ELR (cell line): Measurements from ENCODE around the gene S100A5.
"Not testable (repeated sequence)": the region's sequence is repeated elsewhere in the genome, so short reads cannot be mapped to it uniquely, and the experiment has no call there.

Experiments used
- DNase-seq: peaks from one replicate; pipeline ENCODE4 v3.0.0-alpha.2; 2015; ENCODE audit warnings: low read depth

The S100A5 gene

DNA sequence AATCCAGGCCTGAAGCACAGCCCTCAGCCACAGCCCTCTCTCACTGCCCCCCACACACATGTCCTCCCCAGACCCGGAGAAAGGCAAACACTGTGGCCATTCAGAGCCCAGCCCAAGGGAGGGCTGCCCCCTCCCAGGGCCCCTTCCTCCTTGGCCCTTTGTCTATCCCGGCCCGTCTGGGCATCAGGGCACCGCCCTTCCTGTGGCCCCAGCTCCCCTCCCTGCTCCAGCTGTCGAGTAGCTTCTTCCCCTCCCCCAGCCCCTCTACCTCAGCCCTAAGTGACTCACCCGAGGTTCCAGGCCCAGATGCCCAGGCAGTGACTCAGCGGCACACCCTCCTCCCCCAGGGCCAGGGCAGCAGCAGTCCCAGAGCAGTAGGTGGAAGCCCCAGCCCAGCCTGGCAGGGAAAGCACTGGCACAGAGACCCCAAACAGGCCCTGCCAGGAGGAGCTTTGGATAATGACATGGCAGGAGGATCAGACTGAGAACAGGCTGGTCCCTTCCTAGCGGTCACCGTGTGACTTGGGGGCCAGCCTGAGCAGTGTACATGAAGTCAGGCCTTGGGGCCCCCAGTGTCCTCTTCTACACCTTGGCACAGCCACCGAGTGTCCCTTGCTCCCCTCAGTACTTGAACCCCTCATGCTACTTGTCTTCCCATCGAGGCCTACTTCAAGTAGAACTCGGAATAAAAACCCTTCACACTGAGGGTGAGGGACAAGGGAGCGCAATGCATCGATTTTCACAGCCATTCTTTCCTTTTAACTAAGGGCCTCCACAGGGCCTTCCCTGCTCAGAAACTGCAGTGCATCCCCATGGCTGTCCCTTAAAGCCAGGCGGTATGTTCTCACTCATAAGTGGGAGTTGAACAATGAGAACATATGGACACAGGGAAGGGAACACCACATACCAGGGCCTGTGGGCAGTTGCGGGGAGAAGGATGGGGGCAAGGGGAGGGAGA is 26.0 kb upstream of the S100A5 start:
- peak; percentile 100 for DNase-seq

DNA sequence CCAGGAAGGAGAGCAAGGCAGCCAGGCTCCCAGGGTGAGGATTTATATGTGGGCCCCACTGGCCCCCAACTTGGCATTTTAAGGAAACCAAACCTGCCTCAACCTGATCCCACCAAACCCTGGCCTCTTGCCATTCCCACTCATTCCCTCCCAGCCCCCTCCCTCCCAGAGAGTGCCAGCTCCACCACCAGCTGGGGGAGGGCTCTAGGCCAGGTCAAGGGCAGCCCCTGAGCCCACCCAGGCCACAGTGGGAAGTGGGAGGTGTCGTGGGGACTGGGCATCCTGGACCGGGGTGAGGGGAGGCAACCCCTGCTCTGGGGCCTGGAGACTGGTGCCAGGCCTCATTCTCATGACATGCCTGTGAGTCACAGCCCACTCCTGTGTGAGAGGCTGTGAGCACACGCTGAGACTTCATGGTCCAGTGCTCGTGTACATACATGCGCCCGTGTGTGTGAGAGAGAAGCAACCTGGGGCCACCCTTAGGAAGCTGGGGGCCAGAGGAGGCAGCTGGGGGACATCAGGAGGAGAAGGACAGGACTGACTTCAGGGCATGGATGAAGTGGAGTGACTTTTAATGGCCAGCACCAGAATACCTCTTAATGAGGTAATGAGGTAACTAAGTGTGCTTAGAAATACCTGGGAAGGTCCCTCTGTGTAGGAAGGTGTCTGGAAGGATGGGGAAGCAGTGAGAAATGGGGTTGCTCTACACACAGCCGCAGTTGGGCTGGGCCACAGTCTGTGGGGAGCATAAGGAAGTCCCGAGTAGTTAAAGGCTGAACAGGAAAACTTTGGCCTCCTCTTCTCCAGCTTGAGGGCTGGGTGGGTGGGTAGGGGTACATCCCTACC is 25.0 kb upstream of the S100A5 start, which contains the start of gene S100A2:
TSS of gene S100A2 (minus strand) at position 316 of the 846 bp plus-strand sequence. CDS start 1,967 bp downstream, outside the sequence.
- peak; percentile 98 for DNase-seq

DNA sequence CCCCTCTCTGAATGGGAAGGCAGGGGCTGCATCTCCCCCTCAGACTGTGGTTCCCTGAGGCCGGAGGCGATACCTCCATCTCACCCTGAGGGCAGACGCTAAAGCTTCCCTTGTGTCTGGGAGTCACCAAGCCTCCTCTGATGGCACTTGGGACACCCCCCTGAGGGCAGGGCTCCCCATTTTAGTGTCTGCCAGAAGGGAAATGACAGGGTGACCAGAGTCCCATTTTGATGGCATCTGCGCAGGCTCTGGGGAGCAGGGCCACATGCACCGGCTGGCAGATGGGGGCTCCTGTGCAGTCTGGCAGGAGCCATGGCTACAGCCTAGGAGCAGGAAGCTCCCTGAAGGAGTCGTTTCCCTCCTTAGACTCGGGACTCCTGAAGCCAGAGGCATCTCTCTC is 23.3 kb upstream of the S100A5 start:
- DNase-seq = no peak

DNA sequence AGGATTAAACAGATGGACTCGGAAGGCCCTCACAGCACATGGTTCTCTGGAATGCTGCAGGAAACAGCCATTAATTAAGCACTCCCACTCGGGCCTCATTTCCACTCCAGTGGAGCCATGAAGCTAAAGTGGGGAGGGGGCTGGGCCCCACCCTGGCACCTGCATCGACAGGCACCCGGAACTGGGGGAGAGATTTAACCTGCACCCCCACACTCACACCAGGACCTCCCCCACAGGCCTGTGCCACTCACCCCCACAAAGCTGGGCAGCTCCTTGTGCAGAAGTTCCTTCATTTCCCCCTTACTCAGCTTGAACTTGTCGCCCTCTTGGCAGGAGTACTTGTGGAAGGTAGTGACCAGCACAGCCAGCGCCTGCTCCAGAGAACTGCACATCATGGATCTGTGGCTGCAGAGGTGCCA is 22.8 kb upstream of the S100A5 start:
- no peak for DNase-seq

DNA sequence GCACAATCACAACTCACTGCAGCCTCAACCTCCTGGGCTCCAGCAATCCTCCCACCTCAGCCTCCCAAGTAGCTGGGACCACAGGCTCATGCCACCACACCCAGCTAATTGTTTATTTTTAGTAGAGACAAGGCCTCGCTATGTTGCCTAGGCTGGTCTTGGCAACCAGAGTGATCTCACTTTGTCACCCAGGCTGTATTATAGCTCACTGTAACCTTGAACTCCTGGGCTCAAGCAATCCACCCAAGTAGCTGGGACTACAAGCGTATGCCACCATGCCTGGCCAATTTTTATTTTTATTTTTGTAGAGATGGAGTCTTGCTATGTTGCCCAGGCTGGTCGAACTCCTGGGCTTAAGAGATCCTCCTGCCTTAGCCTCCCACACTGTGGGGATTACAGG is 21.3 kb upstream of the S100A5 start:
- not testable (repeated sequence) for DNase-seq

DNA sequence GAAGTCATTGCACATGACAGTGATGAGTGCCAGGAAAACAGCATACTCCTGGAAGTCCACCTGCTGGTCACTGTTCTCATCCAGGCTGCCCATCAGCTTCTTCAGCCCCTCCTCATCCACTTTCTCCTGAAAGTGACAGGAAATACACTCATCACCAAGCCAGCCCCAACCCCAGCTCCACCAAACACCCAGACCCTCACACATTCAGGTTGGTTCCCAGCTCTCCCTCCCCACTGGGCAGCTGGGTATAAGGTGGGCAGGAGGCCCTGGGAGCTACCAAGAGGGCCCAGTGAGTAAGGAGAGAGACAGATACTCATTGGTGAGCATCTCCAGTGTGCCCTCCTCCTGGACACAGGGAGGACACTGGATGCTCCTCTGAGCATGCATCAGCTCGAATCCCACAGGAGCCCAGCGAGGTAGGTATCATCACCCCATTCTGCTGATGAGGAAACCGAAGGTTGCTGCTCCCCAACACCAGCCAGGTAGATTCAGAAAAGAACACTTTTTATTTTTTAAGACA is 20.8 kb upstream of the S100A5 start:
- no peak for DNase-seq

DNA sequence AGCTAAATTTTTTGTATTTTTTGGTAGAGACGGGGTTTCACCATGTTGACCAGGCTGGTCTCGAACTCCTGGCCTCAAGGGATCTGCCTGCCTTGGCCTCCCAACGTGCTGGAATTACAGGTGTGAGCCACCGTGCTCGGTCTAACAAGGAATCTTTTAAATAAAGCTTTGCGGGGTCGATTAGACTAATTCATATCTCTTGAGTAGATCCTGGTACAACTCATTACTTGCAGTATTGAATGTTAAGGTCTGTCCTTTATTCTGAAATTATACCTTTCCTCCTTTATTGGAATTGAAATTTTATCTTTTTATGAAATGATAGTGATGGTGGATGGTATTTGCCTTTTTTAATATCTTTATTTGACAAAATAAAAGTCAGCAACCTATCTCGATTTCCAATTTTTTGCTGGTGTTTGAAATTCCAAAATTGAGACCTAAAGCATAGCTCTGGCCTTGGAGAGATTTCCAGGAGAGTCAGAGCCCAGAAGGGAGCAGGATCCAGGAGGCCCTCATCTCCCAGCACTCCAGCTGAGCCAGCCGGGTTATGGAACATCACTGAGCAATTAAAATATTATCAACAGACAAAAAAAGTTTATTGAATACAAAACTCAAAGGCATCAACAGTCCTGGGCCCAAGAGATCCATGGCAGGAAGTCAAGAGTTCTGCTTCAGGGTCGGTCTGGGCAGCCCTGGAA is 20.2 kb upstream of the S100A5 start:
- no peak for DNase-seq

DNA sequence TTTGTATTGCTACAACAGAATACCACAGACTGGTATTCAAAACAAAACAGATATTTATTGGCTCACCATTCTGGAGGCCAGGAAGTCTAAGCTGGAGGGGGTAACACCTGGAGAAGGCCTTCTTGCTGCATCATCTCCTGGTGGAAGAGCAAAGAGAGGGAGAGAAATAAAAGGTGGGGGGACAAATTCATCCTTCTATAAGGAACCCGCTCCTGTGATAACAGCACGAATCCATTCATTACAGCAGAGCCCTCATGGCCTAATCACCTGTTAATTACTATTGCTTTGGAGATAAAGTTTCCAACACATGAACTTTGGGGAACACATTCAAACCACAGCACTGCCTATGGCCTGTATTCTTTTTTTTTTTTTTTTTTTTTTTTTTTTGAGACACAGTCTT is 19.5 kb upstream of the S100A5 start:
- no peak for DNase-seq

DNA sequence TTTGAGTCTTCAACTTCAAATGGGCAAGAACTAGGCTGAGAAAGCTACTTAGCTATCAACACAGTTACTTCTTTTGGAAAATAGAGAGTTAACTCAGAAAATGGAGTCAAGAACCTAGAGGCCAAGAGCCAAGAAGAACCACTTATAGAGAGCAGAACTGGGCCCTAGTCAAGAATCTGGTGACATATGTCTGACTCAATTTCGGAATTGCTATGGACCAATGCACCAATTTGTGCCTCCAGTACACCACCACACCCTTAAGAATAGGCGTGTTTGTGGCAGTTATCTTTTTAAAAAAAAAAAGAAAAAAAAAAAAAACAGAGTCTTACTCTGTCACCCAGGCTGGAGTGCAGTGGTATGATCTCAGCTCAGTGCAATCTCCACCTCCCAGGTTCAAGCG is 17.1 kb upstream of the S100A5 start:
- DNase-seq = no peak

DNA sequence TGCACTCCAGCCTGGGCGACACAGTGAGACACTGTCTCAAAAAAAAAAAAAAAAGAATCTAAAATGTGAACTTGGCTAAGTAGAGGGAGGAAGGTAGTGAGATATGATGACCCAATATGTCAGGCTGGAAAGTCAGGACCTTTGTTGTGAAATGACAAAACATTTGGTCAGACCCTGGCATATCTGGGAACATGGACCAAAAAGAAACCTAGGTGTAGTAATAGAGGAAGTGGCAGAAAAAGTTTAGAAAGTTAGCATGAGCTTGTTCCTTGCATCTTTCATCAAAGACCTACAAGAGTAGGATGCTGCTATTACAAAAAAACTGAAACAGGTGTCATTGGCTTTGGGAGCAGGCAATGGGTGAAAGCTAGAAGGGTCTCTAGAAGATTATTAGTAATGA is 15.6 kb upstream of the S100A5 start:
- DNase-seq = no peak

DNA sequence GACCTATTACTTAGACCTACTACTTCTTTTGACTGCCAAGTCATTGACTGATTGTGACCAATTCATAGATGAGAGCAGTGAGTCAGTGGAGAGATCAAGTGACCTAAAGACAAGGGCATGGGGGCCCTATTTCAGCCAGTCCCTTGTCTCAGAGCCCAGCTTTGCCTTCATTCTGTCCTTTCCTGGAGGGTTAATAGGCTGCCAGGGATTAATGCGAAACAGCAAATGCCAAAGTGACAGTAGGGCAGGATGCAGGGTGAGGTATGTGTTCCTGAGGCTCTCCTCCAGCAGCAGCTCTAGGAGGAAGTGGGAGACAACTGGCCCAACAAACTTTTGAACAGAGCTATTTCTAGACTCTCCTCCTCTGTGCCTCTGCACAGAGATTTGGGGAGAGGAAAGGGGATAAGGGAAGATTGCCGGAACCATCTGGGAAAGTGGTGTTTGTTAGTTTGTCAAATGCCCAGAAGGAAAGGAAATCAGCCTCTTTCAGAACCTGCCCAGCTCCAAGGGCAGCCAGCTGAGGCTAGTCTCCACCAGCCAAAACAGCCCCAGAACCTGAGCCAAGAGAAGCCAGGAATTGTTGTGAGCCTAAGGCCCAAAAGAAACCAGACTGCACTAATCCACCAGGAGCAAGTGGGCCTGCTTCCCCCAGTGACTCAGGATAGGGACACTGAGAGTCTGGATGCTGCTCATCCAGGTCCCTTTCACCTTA is 13.3 kb upstream of the S100A5 start:
- DNase-seq = peak; percentile 45

DNA sequence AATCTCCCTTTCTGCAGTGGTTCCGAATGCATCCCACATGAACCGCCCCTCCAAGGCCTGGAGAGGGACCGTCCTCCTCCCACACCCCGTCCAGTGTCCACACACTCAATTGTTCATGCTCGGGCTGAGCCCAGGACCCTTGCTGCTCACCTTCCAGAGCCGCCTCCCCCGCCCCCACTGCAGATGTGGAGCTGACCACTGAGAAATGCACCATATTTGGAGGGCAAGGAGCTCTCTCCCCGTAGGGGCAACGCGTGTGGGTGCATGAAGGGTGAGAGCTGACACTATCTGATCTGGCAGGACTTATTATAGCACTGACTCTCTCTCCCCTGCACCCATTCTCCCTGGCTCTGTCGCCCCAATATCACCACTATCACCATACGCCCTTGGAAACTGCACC is 12.4 kb upstream of the S100A5 start:
- DNase-seq = no peak

DNA sequence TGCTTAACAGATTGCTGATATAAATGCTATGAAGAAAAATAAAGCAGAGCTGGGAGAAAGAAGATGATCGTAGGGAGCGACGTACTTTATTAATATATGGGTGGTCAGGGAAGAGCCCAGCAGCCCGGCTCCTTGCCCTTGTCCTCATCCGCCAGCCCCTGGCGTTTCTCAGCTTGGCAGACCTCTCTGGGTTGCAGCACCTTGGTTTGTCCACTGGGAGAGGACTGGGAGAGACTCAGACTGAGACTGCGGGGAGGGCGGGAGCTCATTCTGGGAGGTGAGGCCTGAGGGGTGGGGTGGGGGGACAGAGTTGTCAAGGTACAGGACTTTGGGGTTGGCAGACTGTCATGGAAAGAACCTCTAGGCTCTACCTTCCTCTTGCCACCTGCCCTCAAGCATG is 11.6 kb upstream of the S100A5 start:
- no peak for DNase-seq

DNA sequence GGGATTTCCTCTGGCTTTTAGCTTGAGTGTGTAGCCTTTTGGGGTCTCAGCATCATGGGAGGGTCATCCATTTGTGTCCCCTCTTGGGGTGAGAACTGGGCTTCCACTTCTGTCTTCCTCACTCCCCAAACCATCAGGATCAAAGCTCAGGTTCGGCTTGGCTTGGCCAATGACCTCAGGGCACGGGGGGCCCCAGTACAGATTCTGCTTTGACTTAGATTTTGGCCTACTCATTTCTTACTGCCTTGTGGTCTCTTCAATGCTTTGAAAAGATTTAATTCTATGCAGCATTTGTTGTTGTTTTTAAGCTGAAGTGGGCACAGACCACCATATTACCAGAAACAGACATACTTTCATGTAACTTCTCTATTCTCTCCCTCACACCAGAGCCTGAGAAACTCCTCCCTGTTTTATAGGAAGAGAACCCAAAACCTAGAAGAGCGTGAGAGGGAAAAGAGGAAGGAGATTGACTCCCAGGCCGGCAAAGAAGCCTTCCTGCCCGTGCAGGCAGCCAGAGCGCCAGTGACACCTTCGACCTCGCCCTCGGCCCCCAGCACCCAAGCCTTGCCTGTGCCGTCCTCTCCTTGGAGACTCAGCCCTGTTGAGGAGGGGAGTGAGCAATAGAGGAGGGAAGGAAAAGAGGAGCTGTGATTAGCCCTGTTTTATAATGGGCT is 10.2 kb upstream of the S100A5 start:
- DNase-seq = no peak

DNA sequence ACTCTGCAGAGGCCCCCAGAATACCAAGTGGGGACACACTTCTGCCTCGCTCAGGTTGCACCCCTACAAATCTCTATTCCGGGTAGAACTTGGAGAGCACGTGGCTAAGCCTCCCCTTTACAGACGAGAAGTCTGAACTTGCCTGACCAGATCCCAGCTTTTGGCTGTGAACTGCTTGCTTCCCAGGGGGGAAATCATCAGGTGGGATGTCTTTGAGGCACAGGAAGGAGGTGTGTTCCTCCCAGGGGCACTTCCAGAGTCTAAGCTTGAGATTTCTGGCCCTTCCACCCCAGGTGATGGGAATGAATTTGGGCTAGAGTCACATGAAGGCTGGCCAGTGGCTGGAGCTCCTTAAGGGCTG is 9.6 kb upstream of the S100A5 start:
- no peak for DNase-seq

DNA sequence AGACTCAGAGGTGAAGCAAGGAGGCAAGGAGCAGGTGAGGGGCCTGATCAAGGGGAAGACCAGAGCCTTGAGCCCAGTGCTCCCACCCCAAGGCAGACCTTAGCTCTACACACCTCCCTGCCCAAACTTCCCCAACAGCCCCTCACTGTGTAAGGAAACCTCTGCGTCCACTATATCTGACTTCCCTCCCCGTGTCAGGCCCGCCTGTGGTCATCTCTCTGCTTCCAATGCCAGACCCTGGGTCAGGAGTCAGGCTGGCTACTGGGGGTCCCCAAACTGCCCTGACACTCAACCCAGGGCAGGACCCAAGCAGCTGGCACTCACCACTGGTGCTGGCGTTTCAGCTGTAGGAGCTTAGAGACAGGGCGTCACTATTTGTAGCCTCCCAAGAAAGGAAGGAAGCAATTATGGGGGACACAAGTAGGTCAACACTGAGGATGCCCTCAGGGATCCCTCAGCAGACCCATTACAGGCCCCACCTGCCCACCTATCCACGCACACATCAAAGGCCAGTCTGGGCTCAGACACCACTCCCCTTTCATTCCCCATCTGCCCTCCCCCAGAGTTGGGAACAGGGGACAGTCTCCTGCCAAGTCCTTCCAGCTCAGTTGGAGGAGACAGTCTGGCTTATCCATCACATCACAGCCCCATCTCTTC is 9.1 kb upstream of the S100A5 start:
- DNase-seq = no peak

DNA sequence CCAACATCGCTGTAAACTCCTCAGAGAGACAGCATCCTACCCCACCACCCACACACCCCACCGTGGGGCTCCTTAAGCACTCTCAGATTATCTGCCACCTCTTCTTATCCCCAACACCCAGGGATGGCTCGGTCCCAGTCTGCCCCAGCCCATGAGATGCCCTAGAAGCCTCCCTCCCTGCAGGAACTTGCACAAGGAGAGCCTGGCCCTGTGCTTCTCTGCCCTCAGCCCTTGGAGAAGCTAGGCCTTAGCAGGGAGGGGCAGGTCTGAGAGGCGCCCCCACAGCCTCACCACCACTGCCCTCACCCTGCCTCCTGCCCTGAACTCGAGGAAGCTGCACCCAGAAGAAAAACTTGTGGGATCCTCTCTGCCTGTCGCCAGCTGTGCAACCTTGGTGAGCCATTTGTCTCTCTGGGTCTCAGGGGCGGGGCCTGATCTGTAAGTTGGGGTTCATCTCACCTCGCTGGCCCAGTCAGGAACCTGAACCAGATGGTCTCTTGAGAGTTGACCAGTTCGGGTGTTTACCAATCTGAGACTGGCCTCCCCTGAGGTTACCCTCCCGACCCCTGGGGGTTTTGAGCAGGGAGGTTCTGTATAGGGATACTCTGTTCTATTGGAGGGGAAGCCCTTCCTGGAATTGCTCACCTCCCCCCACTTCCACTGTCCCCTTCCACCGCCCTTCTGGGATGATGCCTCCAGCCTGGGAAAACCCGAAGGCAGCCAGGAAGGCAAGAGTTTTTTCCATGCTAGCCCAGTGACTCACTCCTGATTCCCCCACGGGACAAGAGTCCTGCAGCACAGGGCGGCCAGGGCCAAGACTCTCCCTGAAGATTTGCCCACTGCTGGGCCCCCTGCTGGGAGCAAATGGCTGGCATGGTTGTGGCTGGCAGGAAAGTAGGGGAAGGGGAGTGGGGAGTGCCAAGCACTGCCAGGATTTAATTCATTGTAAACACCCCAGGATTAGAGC is 8.3 kb upstream of the S100A5 start, which contains the start of gene S100A3:
TSS of gene S100A3 (minus strand) at position 537 of the 967 bp plus-strand sequence. CDS start 773 bp downstream, outside the sequence.
- DNase-seq = peak; percentile 94

DNA sequence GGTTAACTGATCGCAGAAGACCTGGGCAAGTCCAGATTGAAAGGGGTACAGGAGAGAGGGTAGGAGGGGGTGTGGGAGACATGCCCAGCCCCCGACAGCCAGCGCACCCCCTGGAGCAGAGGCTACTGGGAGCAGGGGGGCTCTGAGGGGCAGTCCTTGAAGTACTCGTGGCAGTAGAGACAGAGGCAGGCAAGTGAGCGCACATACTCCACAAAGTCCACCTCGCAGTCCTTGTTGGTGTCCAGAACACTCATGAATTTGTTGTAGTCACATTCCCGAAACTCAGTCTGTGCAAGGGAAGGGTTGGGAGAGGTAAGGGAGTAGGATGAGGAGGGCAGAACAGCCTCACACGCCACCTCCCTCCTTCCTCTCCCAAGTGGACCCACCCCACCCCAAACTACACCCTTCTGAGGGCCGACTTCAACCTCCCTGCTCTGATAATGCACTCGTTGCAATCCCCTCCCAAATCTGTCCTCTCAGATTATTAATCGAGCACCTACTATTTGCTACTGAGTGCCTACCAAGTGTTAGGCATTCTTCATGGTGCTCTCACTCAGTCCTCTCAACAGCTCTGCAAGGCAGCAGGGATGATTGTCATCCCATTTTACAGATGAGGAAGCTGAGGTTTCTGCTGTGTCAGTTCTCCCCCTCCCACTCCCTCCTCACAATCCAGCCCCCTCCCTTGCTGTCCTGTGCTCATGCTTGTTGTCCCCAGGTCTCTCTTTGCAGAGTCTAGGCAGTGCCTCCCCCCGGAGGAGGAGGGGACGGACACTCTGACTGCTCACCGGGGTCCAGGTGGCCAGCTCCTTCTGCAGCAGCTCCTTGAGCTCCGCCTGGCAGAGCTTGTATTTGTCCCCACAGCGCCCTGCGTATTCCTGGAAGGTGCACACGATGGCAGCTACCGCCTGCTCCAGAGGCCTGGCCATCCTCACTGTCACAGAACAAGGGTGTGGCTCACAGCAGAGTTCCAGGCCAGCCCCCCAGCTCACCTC is 7.1 kb upstream of the S100A5 start:
- no peak for DNase-seq
